GM19238 (cell line): ENCODE results near the gene TEX13C.
"Not testable (repeated sequence)": the region's sequence is repeated elsewhere in the genome, so short reads cannot be mapped to it uniquely, and the experiment has no call there.

ENCODE experiments used
- DNase-seq: peaks from one replicate; pipeline ENCODE4 v3.0.0; 2011; ENCODE audit warnings: low spot score; ENCODE audit not compliant: insufficient read length

TEX13C gene

GRCh38 chrX:125319646-125320521 lies at the start of gene TEX13C:
Gene TEX13C, plus strand, starts transcription at chrX:125319871. Its CDS starts 249 bp downstream, at chrX:125320120.
- DNase-seq = no peak

- no peak for DNase-seq
Observed at GRCh38 chrX:125287282-125287681, 32.4 kb upstream of the TEX13C start.

GRCh38 chrX:125288343-125288742 lies 31.3 kb upstream of the TEX13C start:
- DNase-seq = no peak

GRCh38 chrX:125289209-125289608 lies 30.5 kb upstream of the TEX13C start:
- DNase-seq = no peak

GRCh38 chrX:125289920-125290319 lies 29.8 kb upstream of the TEX13C start:
- DNase-seq = no peak

GRCh38 chrX:125291124-125291523 lies 28.5 kb upstream of the TEX13C start:
- DNase-seq = no peak

- no peak for DNase-seq
Observed at GRCh38 chrX:125293850-125294780, 25.6 kb upstream of the TEX13C start.

- DNase-seq = no peak
Observed at GRCh38 chrX:125295337-125295736, 24.3 kb upstream of the TEX13C start.

GRCh38 chrX:125298871-125299270 lies 20.8 kb upstream of the TEX13C start:
- no peak for DNase-seq

- no peak for DNase-seq
Observed at GRCh38 chrX:125306335-125306866, 13.3 kb upstream of the TEX13C start.

GRCh38 chrX:125308653-125309052 lies 11.0 kb upstream of the TEX13C start:
- no peak for DNase-seq

GRCh38 chrX:125319166-125319565 lies 505 bp upstream of the TEX13C start:
- DNase-seq = not testable (repeated sequence)

- no peak for DNase-seq
Observed at GRCh38 chrX:125322431-125322830, 2.8 kb downstream of the TEX13C start.

- no peak for DNase-seq
Observed at GRCh38 chrX:125326599-125326998, 6.9 kb downstream of the TEX13C start.

GRCh38 chrX:125327891-125328290 lies 8.2 kb downstream of the TEX13C start:
- no peak for DNase-seq

- DNase-seq = no peak
Observed at GRCh38 chrX:125333583-125333982, 13.9 kb downstream of the TEX13C start.

- DNase-seq = no peak
Observed at GRCh38 chrX:125340490-125340889, 20.8 kb downstream of the TEX13C start.

GRCh38 chrX:125374169-125374568 lies 54.5 kb downstream of the TEX13C start:
- no peak for DNase-seq
